ENCODE results near the gene GOLGB1.
"Not testable (repeated sequence)": the region's sequence is repeated elsewhere in the genome, so short reads cannot be mapped to it uniquely, and the experiment has no call there.

GOLGB1 gene, protein sequence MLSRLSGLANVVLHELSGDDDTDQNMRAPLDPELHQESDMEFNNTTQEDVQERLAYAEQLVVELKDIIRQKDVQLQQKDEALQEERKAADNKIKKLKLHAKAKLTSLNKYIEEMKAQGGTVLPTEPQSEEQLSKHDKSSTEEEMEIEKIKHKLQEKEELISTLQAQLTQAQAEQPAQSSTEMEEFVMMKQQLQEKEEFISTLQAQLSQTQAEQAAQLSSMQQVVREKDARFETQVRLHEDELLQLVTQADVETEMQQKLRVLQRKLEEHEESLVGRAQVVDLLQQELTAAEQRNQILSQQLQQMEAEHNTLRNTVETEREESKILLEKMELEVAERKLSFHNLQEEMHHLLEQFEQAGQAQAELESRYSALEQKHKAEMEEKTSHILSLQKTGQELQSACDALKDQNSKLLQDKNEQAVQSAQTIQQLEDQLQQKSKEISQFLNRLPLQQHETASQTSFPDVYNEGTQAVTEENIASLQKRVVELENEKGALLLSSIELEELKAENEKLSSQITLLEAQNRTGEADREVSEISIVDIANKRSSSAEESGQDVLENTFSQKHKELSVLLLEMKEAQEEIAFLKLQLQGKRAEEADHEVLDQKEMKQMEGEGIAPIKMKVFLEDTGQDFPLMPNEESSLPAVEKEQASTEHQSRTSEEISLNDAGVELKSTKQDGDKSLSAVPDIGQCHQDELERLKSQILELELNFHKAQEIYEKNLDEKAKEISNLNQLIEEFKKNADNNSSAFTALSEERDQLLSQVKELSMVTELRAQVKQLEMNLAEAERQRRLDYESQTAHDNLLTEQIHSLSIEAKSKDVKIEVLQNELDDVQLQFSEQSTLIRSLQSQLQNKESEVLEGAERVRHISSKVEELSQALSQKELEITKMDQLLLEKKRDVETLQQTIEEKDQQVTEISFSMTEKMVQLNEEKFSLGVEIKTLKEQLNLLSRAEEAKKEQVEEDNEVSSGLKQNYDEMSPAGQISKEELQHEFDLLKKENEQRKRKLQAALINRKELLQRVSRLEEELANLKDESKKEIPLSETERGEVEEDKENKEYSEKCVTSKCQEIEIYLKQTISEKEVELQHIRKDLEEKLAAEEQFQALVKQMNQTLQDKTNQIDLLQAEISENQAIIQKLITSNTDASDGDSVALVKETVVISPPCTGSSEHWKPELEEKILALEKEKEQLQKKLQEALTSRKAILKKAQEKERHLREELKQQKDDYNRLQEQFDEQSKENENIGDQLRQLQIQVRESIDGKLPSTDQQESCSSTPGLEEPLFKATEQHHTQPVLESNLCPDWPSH (N-terminal part only)

DNA sequence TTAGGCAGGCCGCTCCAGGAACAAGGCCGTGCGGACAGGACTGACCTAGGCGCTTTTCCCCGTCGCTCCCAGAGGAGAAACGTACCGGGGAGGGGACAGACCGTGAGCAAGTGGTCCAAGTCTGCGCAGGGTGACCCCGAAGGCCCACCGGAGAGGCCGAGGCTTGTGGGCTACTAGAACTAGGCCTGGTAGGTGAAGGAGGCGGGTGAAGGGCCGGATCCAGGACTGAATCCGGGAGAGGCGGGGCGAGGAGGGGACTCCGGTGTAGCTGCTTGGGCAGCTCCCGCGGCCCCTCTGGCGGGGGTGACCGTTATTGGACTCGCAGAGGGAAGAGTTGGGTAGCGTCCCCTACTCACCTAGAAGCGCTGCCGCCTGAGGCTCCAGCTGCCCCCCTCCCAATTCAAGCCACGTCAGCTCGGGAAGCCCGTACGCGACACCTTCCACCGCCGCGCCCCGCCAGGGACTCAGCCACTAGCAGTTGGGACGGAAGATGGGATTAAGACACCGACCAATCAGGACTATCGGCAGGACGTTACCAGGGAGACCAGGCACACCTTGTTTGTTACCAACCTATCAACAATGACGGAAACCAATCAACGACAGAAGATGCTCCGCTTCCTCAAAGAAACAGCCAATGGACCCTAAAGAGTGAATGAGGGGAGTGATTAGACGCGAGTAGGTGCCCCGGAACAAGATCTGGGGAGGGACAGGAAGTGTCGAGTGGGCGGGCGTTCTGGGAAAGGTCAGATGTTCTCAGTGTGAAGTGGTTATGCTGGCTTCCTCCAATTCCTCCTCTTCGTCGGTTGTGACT is at the start of gene GOLGB1:
Gene GOLGB1 (minus strand): TSS at position 466 of the 811 bp plus-strand sequence. CDS start 18,770 bp downstream, outside the sequence.
- DNase-seq = peak; percentile 99

- DNase-seq = no peak
These were observed 47.4 kb upstream of the GOLGB1 start for GRCh38 chr3:121796970-121797369.

DNA sequence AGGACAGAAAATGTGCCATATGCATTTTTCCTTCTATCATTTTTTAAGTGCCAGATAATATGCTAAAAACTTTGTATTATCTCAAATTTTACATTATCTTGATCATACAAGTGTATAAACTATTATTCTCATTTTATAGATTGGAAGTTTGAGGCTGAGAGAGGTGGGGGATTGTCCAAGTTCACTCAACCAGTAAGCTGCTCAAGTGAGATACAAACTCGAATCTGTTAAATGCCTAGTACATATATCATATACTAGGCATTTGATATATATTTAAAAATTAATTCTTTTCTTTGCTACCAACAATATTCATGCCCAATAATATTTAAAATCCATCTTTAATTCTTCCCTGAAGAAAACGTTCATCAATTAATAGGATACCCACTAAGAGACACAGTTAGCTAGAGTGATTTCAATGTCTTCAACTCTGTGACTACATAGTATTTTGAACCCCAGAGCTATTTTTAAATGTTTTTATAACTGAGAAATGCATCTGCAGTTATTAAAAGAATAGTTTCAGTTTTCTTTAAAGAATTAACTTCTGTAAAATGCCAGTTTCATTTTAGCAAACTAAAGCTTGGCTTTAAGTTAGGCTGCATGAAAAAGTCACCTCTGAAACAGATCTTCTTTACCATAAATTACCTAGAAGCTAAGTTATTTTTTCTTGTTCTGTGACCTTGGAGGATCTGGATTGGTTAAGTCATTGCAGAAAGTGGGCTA is 44.9 kb upstream of the GOLGB1 start:
- no peak for DNase-seq

DNA sequence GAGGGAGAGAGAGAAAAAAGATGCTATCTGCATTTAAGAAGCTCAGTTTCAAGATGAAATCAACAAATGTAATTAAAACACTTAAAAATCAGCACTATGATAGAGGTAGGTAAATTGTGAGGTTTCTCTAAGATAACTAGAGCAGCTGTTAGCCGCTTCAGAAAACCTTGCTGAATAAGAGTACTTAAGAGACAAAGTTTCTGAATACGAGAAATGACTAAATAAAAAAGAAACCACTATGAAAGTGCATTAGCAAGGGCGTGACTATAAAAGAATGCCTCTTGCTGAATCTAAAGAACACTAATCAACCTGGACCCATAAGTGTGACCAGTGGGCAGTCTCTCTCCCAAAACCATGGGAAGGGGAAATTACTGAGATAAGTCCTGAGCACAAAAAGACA is 43.5 kb upstream of the GOLGB1 start:
- no peak for DNase-seq

GRCh38 chr3:121786485-121786884 is 36.9 kb upstream of the GOLGB1 start:
- DNase-seq = no peak

DNA sequence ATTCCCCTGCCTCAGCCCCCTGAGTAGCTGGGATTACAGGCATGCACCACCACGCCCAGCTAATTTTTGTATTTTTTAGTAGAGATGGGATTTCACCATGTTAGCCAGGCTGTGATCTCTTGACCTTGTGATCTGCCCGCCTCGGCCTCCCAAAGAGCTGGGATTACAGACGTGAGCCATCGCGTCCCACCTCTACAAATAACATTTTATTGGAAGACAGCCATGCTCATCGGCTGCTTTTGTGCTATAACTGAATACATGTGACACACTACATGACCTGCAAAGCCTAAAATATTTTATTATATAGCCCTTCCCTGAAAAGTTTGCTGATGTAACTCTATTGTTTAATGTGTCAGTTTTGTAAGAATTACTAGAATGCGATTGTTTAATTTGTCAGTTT is 33.2 kb upstream of the GOLGB1 start:
- not testable (repeated sequence) for DNase-seq

DNA sequence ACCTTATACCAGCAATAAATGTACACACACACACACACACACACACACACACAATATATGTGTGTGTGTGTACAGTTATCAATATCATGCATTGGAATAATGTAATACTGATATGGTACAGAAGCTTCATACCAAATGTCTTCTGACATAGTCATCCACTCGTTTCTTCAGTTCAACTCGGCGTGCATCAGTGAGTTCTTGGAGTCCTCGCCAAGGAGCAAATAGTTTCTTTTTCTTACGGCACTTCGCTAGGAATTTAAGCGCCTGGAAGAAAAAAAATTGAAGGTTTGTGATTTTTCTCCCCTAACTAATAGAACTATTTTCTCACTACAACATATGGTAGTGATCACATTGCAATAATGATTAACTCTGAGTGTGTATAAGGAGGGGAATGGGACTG is 32.1 kb upstream of the GOLGB1 start:
- no peak for DNase-seq

DNA sequence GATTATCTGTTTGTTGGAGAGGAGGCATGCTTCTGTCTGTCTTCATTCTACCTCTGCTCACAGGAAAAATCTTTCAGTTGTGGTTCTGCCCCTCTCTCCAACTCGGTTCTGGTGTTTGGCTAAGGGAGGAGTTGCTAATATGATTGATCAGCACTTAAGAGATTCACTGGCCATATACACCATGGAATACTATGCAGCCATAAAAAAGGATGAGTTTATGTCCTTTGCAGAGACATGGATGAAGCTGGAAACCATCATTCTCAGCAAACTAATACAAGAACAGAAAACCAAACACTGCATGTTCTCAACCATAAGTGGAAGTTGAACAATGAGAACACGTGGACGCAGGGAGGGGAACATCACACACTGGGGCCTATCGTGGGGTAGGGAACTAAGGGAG is 25.6 kb upstream of the GOLGB1 start:
- DNase-seq = not testable (repeated sequence)

DNA sequence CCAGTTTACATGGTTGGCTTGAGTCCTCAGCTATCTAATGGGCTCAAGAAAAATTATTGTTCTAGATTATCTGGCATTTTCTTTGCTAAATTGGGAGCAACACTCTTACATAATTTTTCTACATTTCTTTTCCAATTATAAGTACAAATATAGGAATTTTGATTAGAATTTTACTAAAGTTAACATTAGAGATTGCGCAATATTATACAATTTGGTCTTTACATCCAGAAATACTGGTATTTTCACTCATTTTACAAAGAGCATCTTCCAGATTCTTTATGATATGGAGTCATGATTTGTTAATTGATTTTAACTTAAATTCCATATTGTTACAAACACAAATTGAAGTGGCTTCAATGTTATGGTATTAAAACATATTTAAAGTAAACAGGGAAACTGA is 19.7 kb upstream of the GOLGB1 start:
- no peak for DNase-seq

- DNase-seq = no peak
These were observed 18.9 kb upstream of the GOLGB1 start for GRCh38 chr3:121768452-121768851.

- peak; percentile 11 for DNase-seq
These were observed 10.1 kb upstream of the GOLGB1 start for GRCh38 chr3:121759541-121760202.

GRCh38 chr3:121758727-121759450 is 9.3 kb upstream of the GOLGB1 start:
- no peak for DNase-seq

GRCh38 chr3:121757812-121758545 is 8.4 kb upstream of the GOLGB1 start:
- DNase-seq = no peak

DNA sequence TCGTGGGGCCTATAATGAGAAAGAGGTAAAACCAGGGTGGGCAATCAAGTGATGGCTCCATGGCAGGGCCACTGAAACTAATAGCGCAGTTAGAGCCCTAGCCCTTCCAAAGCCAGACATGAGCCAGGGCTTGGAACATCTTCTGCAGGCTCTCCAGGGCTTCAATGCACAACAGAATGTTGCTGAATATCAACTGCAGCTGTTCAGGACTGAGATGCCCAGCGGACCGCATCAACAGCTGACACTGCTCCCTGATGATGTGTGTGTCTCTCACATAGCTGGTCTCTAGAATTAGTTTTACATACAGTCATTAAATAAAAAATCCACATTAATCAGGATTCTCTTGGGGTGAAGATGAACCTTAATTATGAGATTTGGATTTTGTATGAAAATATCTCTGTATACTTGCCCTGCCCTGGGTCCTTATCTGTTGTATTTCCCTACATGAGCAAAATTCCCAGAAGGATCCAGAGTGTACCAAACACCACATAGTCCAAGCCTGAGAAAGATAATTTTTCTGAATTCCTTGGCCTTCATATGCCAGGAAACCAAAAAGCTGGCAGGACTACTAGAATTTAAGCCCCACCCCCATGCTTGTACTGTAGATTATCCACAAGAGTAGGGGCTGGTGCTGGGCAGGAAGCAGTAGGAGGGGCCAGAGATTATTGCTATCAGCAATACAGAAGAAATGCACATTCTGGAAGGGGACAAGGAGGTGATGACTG is 7.7 kb upstream of the GOLGB1 start:
- DNase-seq = peak; percentile 43

DNA sequence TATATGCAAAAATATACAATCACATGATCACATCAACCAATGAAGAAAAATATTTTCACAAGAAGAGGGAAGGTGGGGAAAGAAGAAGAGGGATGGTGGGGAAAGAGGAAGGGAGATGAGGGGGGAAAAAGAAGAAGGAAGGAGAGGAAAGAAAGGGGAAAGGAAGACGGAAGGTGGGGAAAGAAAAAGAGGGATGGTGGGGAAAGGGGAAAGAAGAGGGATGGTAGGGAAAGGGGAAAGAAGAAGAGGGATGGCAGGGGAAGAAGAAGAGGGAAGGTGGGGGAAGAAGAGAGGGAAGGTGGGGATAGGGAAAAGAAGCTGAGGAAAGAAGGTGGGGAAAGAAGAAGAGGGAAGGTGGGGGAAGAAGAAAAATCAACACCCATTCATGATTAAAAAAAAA is 3.2 kb upstream of the GOLGB1 start:
- no peak for DNase-seq

- no peak for DNase-seq
These were observed 2.7 kb upstream of the GOLGB1 start for GRCh38 chr3:121752261-121752660.

GRCh38 chr3:121750087-121750415 is 510 bp upstream of the GOLGB1 start:
- DNase-seq = no peak

DNA sequence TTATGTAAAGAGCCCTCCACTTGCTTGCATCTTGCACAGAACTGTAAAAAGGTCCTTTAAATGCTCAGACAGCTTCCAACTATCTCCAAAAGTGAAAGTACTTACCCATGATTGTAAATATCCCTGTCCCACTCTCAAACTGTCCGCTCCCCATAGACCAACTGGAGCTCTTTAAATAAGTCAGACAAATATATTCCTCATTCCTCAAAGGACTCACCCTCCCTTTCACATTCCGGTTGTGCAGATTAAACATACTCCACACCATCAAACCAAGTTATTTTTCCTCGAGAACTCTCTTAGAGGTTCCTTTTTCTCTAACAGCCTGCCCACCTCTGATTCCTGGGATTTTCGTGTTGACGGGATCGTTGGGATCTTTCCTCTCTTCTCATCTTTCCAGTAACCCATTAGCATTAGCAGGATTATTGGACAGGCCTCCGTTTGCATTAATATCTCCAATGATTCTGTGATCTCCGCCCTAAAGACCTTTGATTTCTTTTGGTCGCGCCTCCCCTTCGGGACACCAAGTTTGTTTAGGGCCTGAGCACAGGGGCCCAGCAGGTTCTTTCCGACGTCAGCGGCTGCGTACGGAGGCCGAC is 763 bp downstream of the GOLGB1 start:
- peak; percentile 54 for DNase-seq
